A549 (cell line): ENCODE measurements around the gene ZBTB42. TPM values are rescaled to one million over a fixed set of nuclear protein-coding genes. Genes with fewer than 3 reads are reported as not detected.

Experiments used
- ATAC-seq, 2 experiments: fragments of 200-7000 bp in 1 of 2; fragments of >200 bp in 1 of 2; cut with Nextera tagmentation in 1 of 2; cut with Tn5 transposase in 1 of 2; 3 replicates each; pipeline versions ENCODE4 v1.8.0 to v1.9.1; 2018 to 2020; ENCODE audit warnings: mild to moderate bottlenecking in 1 of 2, moderate library complexity in 1 of 2
- CTCF ChIA-PET: fragments of 300-600 bp; sonication (Branson Sonifier 250); formaldehyde crosslinking; extraction: SDS; loops from one replicate; lab custom pipeline; 2021; ENCODE audit warnings: antibody characterized with exemption, inconsistent platforms; lab: Yijun Ruan, JAX
- POLR2A ChIA-PET: fragments of 350-600 bp; formaldehyde crosslinking; extraction: SDS; loops from one replicate; lab custom pipeline; 2021; ENCODE audit warnings: antibody characterized with exemption, inconsistent platforms; lab: Yijun Ruan, JAX
- DNase-seq, 2 experiments: peaks; one replicate each; pipeline versions ENCODE4 v3.0.0 to v3.0.0-alpha.2; 2011 to 2016; ENCODE audit warnings: low read depth in 1 of 2, low spot score in 1 of 2
- FAIRE-seq: peaks from 2 replicates; lab custom pipeline; 2011; peaks lifted over from hg19 to GRCh38; lab: Jason Lieb, UNC
- H3K27ac ChIP-seq, 2 experiments: fragments of >200 bp; sonication (Bioruptor Twin); formaldehyde crosslinking; 3 replicates each; pipeline ENCODE4 v1.5.1; 2016 to 2017
- H3K4me1 ChIP-seq: fragments of >200 bp; sonication (Bioruptor Twin); formaldehyde crosslinking; 3 replicates; pipeline ENCODE4 v1.6.1; 2016
- H3K4me2 ChIP-seq: fragments of >200 bp; sonication (Bioruptor Twin); formaldehyde crosslinking; 3 replicates; pipeline ENCODE4 v1.6.1; 2016
- H3K4me3 ChIP-seq: fragments of >200 bp; sonication (Bioruptor Twin); formaldehyde crosslinking; 3 replicates; pipeline ENCODE4 v1.5.1; 2016
- H3K9me3 ChIP-seq: fragments of >200 bp; sonication (Bioruptor Twin); formaldehyde crosslinking; 3 replicates; pipeline ENCODE4 v1.6.1; 2016
- BHLHE40 ChIP-seq: IDR thresholded peaks from 2 replicates; pipeline ENCODE4 v1.6.1; 2012; ENCODE audit warnings: low read depth, low read length, inconsistent platforms
- CBX2 ChIP-seq: fragments of 200-600 bp; sonication (generic); IDR thresholded peaks from 2 replicates; pipeline ENCODE4 v1.6.1; 2016; ENCODE audit warnings: low read depth, mild to moderate bottlenecking, borderline replicate concordance
- CEBPB ChIP-seq, 2 experiments: fragments of >200 bp in 1 of 2; sonication (Bioruptor Twin) in 1 of 2; formaldehyde crosslinking in 1 of 2; IDR thresholded peaks; 2 replicates each; pipeline ENCODE4 v1.6.1; 2012 to 2016
- CHD2 ChIP-seq: fragments of 150-350 bp; IDR thresholded peaks from 2 replicates; pipeline ENCODE4 v1.6.1; 2014; ENCODE audit warnings: low read length; ENCODE audit not compliant: partially characterized antibody
- CTCF ChIP-seq: fragments of >200 bp; sonication (Bioruptor Twin); formaldehyde crosslinking; IDR thresholded peaks from 3 replicates; pipeline ENCODE4 v1.5.1; 2016
- EP300 ChIP-seq, 2 experiments: fragments of >200 bp; sonication (Bioruptor Twin); formaldehyde crosslinking; IDR thresholded peaks; 2 replicates in 1 of 2; 3 replicates in 1 of 2; pipeline ENCODE4 v1.6.1; 2016 to 2017
- FOXS1 ChIP-seq: fragments of 250-450 bp; sonication (Bioruptor Pico); IDR thresholded peaks from 2 replicates; pipeline ENCODE4 v1.5.0; 2020; ENCODE audit warnings: mild to moderate bottlenecking, moderate library complexity
- HEYL ChIP-seq: fragments of 250-450 bp; sonication (Bioruptor Pico); IDR thresholded peaks from 2 replicates; pipeline ENCODE4 v1.8.0; 2021; ENCODE audit warnings: mild to moderate bottlenecking, moderate library complexity
- HOXB13 ChIP-seq: fragments of 250-450 bp; sonication (Bioruptor Pico); IDR thresholded peaks from 2 replicates; pipeline ENCODE4 v1.5.0; 2020; ENCODE audit warnings: low read depth, mild to moderate bottlenecking, moderate library complexity
- JUNB ChIP-seq: fragments of >200 bp; sonication (Bioruptor Twin); formaldehyde crosslinking; IDR thresholded peaks from 2 replicates; pipeline ENCODE4 v1.6.1; 2016
- KDM1A ChIP-seq: fragments of 200-600 bp; sonication (generic); IDR thresholded peaks from 2 replicates; pipeline ENCODE4 v1.6.1; 2016; ENCODE audit warnings: low read depth, mild to moderate bottlenecking
- MYC ChIP-seq: IDR thresholded peaks from 2 replicates; pipeline ENCODE4 v1.6.1; 2012; ENCODE audit warnings: mild to moderate bottlenecking, inconsistent platforms, low read length, improper control_type of control experiment, borderline replicate concordance
- NPAS2 ChIP-seq: fragments of 250-450 bp; sonication (Bioruptor Pico); IDR thresholded peaks from 2 replicates; pipeline ENCODE4 v1.8.0; 2022; ENCODE audit warnings: mild to moderate bottlenecking, moderate library complexity, borderline replicate concordance
- RCOR1 ChIP-seq: fragments of 150-350 bp; IDR thresholded peaks from 2 replicates; pipeline ENCODE4 v1.6.1; 2014; ENCODE audit warnings: antibody characterized with exemption, low read length, low read depth
- RFX5 ChIP-seq: fragments of 450-650 bp; IDR thresholded peaks from 2 replicates; pipeline ENCODE4 v1.7.1; 2014; ENCODE audit warnings: antibody characterized with exemption, mild to moderate bottlenecking, moderate library complexity
- SREBF2 ChIP-seq: fragments of 450-650 bp; IDR thresholded peaks from 2 replicates; pipeline ENCODE4 v1.6.1; 2014; ENCODE audit warnings: mild to moderate bottlenecking, moderate library complexity
- TFCP2L1 ChIP-seq: fragments of 250-450 bp; sonication (Bioruptor Pico); IDR thresholded peaks from 2 replicates; pipeline ENCODE4 v1.5.0; 2021; ENCODE audit warnings: mild to moderate bottlenecking
- TP53 ChIP-seq: fragments of 250-450 bp; sonication (Bioruptor Pico); IDR thresholded peaks from 2 replicates; pipeline ENCODE4 v1.5.0; 2021; ENCODE audit warnings: mild to moderate bottlenecking, moderate library complexity
- ZFP36 ChIP-seq: fragments of 450-650 bp; IDR thresholded peaks from 2 replicates; pipeline ENCODE4 v1.6.1; 2014; ENCODE audit warnings: borderline replicate concordance; ENCODE audit not compliant: partially characterized antibody
- ZNF302 ChIP-seq: fragments of 250-450 bp; sonication (Bioruptor Pico); IDR thresholded peaks from 2 replicates; pipeline ENCODE4 v1.9.0; 2021; ENCODE audit warnings: inconsistent platforms, mild to moderate bottlenecking, moderate library complexity
- ZSCAN20 ChIP-seq: fragments of 250-450 bp; sonication (Bioruptor Pico); IDR thresholded peaks from 2 replicates; pipeline ENCODE4 v1.8.0; 2022; ENCODE audit warnings: mild to moderate bottlenecking, moderate library complexity
- WGBS: methylation state at CpG from one replicate; pipeline ENCODE4 v1.1.6; 2017; ENCODE audit errors: missing lambda C conversion rate; 5-methylcytosine and 5-hydroxymethylcytosine counted together
- polyA plus RNA-seq, 4 experiments: library from polyadenylated mRNA; depleted of rRNA in 3 of 4; stranded (reverse); fragments of >200 nt; fragmentation: RNase III in 1 of 4; extraction: RNeasy Plus Mini Kit Qiagen cat#74134 plus additional on column Dnase treatment in 1 of 4; gene quantifications; 2 replicates in 3 of 4; 3 replicates in 1 of 4; pipeline ENCODE4 v1.2.3, GENCODE V29; 2011 to 2017
- TF ChIP-seq, protein P1 (sequence below): IDR thresholded peaks from 2 replicates; pipeline ENCODE4 v1.6.1; 2012

The ZBTB42 gene
- polyA plus RNA-seq, 2 of the 4 experiments (the other 2 are of a cell fraction), result 1.6 to 2.6 TPM

GRCh38 chr14:104844306-104845032 is 43.6 kb downstream of the ZBTB42 start:
- ChIA-PET CTCF (interaction anchor here (2.3 to 3.0 kb wide), 3 partner anchors 18 to 76 kb away, joined by 8 to 10 read pairs (median 8); no protein-coding TSS in a partner anchor), POLR2A (no interaction called here)
- Histone ChIP-seq H3K27ac (no peak overlapping the region), H3K4me1 (0 out of 3 replicates have a peak, but pooled peaks cover 5% of the 10 kb centered on the region), H3K4me2 (peak overlapping the region; percentile 41; the same call in 2 of the 3 replicates), H3K4me3 (no peak overlapping the region), H3K9me3 (peaks cover 4% of the 10 kb centered on the region; the same call in 2 of the 3 replicates)
- TF ChIP-seq ZNF302 (CRISPR knock-in tag) (no peak), TFCP2L1 (no peak), JUNB (no peak), ZSCAN20 (no peak)
- WGBS, result 51% methylated on average over 27 of the region's 27 CpGs
- peak; percentile 42 to 57; a peak in 4 of 6 replicates for ATAC-seq
- FAIRE-seq, result no peak
- DNase-seq, result no peak

GRCh38 chr14:104845033-104845666 is 44.2 kb downstream of the ZBTB42 start:
- ATAC-seq, result no peak
- ChIA-PET CTCF (interaction anchor here (2.8 to 5.1 kb wide), 3 partner anchors 19 to 76 kb away, joined by 8 to 28 read pairs (median 8); no protein-coding TSS in a partner anchor), POLR2A (no interaction called here)
- no peak for TF ChIP-seq CTCF
- TF ChIP-seq KDM1A, result no peak
- no peak for TF ChIP-seq MYC
- TF ChIP-seq RCOR1, result no peak
- no peak for TF ChIP-seq HOXB13
- TF ChIP-seq SREBF2, result no peak
- no peak for TF ChIP-seq BHLHE40
- no peak for TF ChIP-seq TP53 (CRISPR knock-in tag)
- no peak for TF ChIP-seq FOXS1
- TF ChIP-seq RFX5, result no peak
- TF ChIP-seq CHD2, result no peak
- no peak for TF ChIP-seq NPAS2
- no peak for TF ChIP-seq EP300 (IDR thresholded peaks at IDR 0.05)
- TF ChIP-seq HEYL (CRISPR knock-in tag), result no peak
- no peak for TF ChIP-seq ZFP36
- TF ChIP-seq CEBPB (IDR thresholded peaks at IDR 0.05), result no peak
- TF ChIP-seq CBX2, result no peak
- TF ChIP-seq, protein P1, sequence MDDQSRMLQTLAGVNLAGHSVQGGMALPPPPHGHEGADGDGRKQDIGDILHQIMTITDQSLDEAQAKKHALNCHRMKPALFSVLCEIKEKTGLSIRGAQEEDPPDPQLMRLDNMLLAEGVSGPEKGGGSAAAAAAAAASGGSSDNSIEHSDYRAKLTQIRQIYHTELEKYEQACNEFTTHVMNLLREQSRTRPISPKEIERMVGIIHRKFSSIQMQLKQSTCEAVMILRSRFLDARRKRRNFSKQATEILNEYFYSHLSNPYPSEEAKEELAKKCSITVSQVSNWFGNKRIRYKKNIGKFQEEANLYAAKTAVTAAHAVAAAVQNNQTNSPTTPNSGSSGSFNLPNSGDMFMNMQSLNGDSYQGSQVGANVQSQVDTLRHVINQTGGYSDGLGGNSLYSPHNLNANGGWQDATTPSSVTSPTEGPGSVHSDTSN, result no peak
- H3K9me3 ChIP-seq, result peaks cover 4% of the 10 kb centered on the region; the same call in 2 of the 3 replicates
- 0 out of 3 replicates have a peak, but pooled peaks cover 5% of the 10 kb centered on the region for H3K4me1 ChIP-seq
- FAIRE-seq, result no peak
- no peak for DNase-seq
- no peak overlapping the region for H3K4me3 ChIP-seq
- no peak overlapping the region for H3K27ac ChIP-seq
- H3K4me2 ChIP-seq, result no peak overlapping the region
- WGBS, result 60% methylated on average over 4 of the region's 4 CpGs
